T follicular helper cell (primary cell): ENCODE results near the gene CHRM5.

Source experiments
- DNase-seq: peaks from one replicate; pipeline ENCODE4 v3.0.0-alpha.2; 2020; ENCODE audit warnings: low read depth
- total RNA-seq, 2 experiments: gene quantifications; one replicate each; lab custom pipeline; 2026; lab: John Stamatoyannopoulos, UW

Gene CHRM5, protein sequence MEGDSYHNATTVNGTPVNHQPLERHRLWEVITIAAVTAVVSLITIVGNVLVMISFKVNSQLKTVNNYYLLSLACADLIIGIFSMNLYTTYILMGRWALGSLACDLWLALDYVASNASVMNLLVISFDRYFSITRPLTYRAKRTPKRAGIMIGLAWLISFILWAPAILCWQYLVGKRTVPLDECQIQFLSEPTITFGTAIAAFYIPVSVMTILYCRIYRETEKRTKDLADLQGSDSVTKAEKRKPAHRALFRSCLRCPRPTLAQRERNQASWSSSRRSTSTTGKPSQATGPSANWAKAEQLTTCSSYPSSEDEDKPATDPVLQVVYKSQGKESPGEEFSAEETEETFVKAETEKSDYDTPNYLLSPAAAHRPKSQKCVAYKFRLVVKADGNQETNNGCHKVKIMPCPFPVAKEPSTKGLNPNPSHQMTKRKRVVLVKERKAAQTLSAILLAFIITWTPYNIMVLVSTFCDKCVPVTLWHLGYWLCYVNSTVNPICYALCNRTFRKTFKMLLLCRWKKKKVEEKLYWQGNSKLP
- total RNA-seq, result 0 to 0.13 reads per million in 2 experiments

- DNase-seq, result no peak
Measured at GRCh38 chr15:33968224-33968623, at the start of gene CHRM5. CHRM5 (plus strand) TSS chr15:33968497; CDS start chr15:34062718, 94,221 bp downstream.

- no peak for DNase-seq
Measured at GRCh38 chr15:33923446-33923845, 44.9 kb upstream of the CHRM5 start.

DNA sequence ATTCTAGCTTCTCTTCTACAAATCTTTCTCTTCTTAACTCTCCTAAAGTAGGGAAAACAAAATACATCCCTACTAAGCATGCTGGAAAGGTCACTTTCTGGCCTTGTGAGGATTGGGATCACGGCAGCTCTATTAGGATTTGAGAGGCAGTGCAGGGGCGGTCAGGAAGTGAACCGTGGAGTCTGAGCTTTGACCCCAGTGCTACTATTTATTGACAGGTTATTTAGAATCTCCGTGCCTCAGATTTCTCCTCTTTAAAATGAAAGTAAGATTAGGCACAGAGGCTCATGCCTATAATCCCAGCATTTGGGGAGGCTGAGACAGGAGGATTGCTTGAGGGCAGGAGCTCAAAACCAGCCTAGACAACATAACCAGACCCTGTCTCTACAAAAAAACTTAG lies 42.0 kb upstream of the CHRM5 start:
- DNase-seq, result no peak

DNA sequence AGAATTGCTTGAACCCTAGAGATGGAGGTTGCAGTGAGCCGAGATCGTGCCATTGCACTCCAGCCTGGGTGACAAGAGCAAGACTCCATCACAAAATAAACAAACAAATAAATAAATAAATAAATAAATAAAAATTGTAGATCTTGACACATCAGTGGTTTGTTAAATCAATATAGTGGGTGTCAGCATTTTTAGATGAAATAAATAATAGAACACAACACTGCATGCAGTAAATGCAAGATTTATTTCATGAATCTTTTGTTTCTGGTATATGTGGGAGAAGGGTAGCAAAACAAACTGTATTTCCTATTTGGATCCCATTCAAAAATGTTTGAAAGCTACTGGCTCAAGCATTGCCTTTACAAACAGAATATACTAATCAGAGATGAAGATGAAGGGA lies 35.6 kb upstream of the CHRM5 start:
- no peak for DNase-seq

- DNase-seq, result no peak
Measured at GRCh38 chr15:33934396-33934795, 33.9 kb upstream of the CHRM5 start.

DNA sequence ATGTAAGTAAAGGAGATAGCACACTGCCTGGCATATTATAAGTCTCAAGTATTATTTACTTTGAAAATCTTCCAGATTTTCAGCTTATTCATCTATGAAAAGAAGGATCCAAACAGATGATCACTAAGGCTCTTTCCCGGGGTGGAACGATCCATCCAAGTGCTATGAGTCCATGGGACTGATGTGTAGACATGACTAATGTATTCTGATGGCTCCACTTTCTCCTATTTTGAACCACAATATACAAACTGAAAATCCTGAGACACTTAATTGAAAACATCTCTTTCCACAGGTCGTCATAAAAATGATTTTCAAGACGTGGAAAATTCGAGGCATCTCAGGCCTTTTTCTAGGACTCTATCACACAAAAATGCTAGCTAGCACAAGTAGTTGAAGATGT lies 33.4 kb upstream of the CHRM5 start:
- DNase-seq, result no peak

DNA sequence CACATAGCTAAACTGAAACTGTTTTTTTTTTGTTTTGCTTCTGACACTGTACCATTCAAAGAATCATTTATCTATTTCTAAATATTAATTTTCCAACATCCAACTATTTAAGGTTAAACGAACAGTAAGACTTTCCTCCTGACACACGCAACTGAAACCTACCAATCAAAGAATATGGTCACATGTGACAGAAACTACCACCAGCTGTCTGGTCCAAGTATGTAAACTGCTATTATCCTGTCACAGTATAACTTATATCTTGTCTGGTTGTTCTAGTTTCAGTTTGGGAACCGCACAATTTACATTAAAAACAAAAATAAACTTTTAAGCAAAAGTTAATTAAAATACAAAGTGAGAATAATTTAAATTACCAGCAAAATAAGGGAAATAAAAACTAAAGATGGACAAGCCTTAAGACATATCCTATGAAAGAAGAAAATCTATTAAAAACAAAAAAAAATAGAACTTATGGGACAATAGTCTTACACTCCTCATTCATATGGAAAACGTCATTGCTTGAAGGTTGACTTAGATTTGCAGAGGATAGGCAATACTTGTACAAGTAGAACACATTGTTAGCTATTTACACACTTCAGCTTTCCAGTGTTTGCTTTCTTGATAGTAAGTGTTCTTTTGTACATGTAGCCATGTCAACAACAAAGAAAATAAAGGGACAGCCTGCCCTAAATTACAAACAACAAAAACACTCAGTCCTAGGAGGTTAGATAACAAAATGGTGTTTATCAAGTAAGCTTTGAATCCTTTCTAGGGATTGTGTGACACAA lies 26.8 kb upstream of the CHRM5 start:
- no peak for DNase-seq

DNA sequence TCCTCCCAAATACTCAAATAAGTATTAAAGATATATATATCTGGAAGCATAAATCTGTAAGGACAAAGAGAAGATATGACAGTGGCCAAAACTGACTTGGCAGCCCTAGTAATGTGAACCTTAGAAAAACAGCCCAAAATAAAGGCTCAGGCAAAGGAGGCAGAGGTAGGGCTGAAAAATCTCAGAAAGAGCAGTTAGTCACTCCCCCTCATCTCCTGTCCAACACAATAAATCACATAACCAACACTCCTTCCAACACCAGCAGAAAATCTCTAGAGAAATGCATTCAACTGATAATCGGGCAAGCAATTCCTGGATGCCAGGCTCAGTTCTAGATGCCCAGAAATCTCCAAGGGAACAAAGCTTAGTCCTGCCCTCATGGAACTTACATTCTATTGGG lies 22.1 kb upstream of the CHRM5 start:
- DNase-seq, result no peak

GRCh38 chr15:33955945-33956344 lies 12.4 kb upstream of the CHRM5 start:
- no peak for DNase-seq

- DNase-seq, result no peak
Measured at GRCh38 chr15:33956397-33956796, 11.9 kb upstream of the CHRM5 start.

DNA sequence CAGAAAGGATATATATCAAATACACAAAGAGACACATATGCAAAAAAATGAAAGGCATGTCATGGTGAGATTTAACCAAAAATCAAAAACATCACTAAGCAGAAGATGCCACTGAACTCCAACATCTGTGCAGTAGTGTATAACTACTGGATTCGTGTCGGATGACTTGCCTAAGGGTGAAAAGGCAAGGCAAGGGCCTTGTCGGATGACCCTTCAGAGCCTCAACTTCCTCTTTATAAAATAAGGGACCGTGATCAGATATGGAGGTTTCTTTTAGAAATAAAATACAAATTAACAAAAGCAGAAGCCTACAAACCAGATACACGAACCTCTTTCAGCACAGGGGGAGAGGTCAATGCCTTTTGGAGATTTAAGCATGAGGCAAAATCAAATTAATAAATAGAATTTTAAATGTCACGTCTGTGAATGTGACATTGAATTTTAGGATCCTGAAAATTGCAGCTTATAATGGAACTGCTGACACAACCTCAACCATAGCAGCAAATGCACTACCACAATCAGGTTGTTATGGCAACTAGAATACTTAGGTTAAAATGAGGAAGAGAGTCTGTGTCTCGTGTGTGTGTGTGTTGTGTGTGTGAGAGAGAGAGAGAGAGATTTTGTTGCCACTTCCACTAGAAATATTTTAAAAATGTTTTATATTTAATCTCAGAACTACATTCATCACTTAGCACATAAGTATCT lies 8.3 kb upstream of the CHRM5 start:
- no peak for DNase-seq

- no peak for DNase-seq
Measured at GRCh38 chr15:33960549-33960935, 7.8 kb upstream of the CHRM5 start.

- no peak for DNase-seq
Measured at GRCh38 chr15:33963831-33964664, 4.2 kb upstream of the CHRM5 start.

DNA sequence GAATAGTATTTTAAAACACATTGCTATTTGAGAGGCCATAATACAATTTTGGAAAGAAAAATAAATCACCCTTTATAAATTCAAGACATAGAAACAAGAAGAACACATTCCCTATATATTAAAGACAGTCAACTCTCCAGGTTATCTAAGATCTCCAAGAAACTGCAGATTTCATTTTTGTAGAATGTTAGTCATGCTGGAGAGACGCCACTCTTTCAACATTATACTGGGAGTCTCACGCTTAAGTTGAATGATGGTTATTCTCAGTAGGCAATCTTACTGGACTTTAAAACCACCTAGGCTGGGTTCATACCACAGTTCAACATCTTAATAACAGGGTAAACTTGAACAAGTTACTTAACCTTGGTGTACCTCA lies 3.6 kb upstream of the CHRM5 start:
- no peak for DNase-seq

DNA sequence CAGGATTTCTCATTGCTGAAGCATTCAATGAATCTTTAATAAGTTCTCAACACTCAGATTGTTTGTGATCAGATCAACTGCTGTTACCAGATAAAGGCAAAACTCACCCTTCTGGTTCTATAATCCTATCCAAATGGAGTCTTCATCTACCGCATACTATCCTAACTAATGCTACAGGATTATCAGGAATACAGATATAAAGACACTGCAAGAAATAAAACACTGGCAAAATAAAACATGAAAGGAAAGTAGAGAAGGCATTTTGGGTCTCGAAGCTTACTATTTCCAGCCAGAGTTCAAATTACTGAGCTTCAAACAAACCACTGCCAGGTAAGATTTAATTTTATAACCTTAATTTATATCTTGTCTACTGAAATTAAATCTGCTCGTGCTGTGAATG lies 524 bp downstream of the CHRM5 start:
- DNase-seq, result no peak

GRCh38 chr15:33971811-33972210 lies 3.5 kb downstream of the CHRM5 start:
- DNase-seq, result no peak

GRCh38 chr15:33975022-33975565 lies 6.8 kb downstream of the CHRM5 start:
- no peak for DNase-seq

- no peak for DNase-seq
Measured at GRCh38 chr15:33980159-33980558, 11.9 kb downstream of the CHRM5 start.

DNA sequence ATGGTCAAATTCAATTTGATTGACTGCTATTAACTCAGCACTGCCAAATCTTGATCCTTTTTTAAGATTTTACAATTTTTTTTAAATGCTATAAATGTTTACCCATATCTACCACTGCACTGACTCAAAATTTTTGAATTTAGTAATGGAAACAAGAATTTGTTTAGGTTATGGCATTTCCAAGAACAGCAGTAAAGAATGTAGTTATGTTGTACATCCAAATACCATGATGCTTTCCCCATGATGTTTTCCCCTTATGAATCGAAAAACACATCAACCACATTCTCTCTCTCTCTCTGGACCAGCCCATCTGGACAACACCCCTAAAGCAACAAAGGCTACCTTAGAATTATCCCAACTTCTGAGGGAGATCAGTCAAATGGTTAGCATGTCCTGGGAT lies 14.2 kb downstream of the CHRM5 start:
- no peak for DNase-seq

GRCh38 chr15:33985287-33985686 lies 17.0 kb downstream of the CHRM5 start:
- DNase-seq, result no peak

- DNase-seq, result no peak
Measured at GRCh38 chr15:33985751-33986150, 17.5 kb downstream of the CHRM5 start.
